Measurements from ENCODE around the gene MAP2K5.

MAP2K5 gene

DNA sequence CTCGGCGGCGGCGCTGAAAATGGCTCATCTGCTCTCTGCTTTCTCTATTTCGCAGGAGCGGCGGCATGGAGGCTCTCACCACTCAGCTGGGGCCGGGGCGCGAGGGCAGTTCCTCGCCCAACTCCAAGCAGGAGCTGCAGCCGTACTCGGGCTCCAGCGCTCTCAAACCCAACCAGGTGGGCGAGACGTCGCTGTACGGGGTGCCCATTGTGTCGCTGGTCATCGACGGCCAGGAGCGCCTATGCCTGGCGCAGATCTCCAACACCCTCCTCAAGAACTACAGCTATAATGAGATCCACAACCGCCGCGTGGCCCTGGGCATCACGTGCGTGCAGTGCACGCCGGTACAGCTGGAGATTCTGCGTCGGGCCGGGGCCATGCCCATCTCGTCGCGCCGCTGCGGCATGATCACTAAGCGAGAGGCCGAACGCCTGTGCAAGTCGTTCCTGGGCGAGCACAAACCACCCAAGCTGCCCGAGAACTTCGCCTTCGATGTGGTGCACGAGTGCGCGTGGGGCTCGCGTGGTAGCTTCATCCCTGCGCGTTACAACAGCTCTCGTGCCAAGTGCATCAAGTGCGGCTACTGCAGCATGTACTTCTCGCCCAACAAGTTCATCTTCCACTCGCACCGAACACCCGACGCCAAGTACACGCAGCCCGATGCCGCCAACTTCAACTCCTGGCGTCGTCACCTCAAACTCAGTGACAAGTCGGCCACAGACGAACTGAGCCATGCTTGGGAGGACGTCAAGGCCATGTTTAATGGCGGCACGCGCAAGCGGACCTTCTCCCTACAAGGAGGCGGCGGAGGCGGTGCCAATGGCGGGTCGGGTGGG lies 283.6 kb downstream of the MAP2K5 start:
- ChIA-PET CTCF (interaction anchor here (1.2 kb wide), 1 partner anchor 368 kb away, joined by 3 read pairs; no protein-coding TSS in a partner anchor), POLR2A (no interaction called here)
- no peak for DNase-seq (ENCODE audit: extremely low spot score)
- TF ChIP-seq, protein P1, sequence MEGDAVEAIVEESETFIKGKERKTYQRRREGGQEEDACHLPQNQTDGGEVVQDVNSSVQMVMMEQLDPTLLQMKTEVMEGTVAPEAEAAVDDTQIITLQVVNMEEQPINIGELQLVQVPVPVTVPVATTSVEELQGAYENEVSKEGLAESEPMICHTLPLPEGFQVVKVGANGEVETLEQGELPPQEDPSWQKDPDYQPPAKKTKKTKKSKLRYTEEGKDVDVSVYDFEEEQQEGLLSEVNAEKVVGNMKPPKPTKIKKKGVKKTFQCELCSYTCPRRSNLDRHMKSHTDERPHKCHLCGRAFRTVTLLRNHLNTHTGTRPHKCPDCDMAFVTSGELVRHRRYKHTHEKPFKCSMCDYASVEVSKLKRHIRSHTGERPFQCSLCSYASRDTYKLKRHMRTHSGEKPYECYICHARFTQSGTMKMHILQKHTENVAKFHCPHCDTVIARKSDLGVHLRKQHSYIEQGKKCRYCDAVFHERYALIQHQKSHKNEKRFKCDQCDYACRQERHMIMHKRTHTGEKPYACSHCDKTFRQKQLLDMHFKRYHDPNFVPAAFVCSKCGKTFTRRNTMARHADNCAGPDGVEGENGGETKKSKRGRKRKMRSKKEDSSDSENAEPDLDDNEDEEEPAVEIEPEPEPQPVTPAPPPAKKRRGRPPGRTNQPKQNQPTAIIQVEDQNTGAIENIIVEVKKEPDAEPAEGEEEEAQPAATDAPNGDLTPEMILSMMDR (IDR thresholded peaks at IDR 0.05; ENCODE audit: control extremely low read depth, extremely low read depth, low read depth, missing control alignments) = no peak

DNA sequence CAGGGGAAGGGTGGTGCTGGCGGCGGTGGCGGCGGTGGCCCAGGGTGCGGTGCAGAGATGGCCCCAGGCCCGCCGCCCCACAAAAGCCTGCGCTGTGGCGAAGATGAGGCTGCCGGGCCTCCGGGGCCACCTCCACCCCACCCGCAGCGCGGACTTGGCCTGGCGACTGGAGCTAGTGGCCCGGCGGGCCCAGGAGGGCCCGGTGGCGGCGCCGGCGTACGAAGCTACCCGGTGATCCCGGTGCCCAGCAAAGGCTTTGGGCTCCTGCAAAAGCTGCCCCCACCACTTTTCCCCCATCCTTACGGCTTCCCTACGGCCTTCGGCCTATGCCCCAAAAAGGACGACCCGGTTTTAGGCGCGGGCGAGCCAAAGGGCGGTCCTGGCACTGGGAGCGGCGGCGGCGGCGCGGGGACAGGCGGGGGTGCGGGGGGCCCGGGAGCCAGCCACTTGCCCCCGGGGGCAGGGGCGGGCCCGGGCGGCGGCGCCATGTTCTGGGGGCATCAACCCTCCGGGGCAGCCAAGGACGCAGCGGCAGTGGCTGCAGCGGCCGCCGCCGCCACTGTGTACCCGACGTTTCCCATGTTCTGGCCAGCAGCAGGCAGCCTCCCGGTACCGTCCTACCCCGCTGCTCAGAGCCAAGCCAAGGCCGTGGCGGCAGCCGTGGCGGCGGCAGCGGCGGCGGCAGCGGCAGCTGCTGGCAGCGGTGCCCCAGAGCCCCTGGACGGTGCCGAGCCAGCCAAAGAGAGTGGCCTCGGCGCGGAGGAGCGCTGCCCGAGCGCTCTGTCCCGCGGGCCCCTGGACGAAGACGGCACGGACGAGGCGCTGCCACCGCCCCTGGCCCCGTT lies 284.4 kb downstream of the MAP2K5 start:
- TF ChIP-seq, protein P1 (IDR thresholded peaks at IDR 0.05; ENCODE audit: control extremely low read depth, extremely low read depth, low read depth, missing control alignments) = no peak
- POLR2A ChIA-PET = no interaction called here
- CTCF ChIA-PET = interaction anchor here (1.2 kb wide), 1 partner anchor 369 kb away, joined by 3 read pairs; no protein-coding TSS in a partner anchor
- DNase-seq (ENCODE audit: extremely low spot score) = no peak

DNA sequence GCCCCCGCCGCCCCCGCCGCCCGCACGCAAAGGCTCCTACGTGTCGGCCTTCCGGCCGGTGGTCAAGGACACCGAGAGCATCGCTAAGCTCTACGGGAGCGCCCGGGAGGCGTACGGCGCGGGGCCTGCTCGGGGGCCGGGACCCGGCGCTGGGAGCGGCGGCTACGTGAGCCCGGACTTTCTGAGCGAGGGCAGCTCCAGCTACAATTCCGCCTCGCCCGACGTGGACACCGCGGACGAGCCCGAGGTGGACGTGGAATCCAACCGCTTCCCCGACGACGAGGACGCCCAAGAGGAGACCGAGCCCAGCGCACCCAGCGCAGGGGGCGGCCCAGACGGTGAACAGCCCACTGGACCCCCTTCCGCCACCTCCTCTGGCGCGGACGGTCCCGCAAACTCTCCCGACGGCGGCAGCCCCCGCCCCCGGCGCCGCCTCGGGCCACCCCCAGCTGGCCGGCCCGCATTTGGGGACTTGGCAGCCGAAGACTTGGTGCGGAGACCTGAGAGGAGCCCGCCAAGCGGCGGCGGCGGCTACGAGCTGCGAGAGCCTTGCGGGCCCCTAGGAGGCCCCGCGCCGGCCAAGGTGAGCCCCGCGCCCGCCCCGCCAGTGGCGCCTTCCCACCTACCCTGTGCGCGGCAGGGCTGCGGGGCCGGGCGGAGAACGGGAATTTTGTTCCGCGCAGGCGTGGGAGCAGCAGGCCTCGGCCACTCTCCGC lies 285.2 kb downstream of the MAP2K5 start:
- DNase-seq (ENCODE audit: extremely low spot score) = no peak
- TF ChIP-seq, protein P1 (IDR thresholded peaks at IDR 0.05; ENCODE audit: control extremely low read depth, extremely low read depth, low read depth, missing control alignments) = no peak
- CTCF ChIA-PET = no interaction called here
- POLR2A ChIA-PET = no interaction called here

DNA sequence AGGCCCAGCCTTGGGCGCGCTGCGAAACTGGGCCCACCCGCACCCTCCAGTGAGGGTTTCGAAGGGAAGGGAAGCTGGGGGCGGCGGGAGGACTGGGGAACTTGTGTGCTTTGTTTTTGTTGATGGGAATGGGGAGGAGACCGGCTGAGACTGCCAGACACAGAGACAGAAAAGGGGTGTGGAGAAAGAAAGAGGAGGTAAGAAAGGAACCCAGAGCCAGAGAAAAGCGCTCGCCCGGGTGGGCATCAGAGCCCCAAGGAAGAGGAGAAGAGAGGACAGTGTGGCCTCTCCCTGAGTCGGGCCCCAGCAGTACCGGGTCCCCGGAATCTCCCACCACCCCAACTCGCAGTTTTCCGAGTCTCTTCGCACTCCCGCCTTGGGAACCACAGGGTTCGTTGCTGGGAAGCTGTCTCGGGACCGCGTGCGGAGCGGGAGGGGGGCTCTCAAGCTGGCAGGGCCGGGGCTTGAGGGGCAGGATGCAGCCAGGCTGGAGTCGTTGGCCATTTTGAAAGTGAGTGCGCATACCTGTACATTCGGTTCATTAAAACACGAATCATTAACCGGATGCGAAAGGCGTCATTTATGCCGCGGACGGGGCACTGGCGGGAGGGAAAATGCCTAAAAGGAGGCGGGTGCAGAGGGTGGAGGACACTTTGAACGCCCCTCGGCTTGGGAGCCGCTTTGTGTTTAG lies 285.9 kb downstream of the MAP2K5 start:
- ChIA-PET CTCF (no interaction called here), POLR2A (no interaction called here)
- TF ChIP-seq, protein P1 (IDR thresholded peaks at IDR 0.05; ENCODE audit: control extremely low read depth, extremely low read depth, low read depth, missing control alignments) = no peak
- no peak for DNase-seq (ENCODE audit: extremely low spot score)

DNA sequence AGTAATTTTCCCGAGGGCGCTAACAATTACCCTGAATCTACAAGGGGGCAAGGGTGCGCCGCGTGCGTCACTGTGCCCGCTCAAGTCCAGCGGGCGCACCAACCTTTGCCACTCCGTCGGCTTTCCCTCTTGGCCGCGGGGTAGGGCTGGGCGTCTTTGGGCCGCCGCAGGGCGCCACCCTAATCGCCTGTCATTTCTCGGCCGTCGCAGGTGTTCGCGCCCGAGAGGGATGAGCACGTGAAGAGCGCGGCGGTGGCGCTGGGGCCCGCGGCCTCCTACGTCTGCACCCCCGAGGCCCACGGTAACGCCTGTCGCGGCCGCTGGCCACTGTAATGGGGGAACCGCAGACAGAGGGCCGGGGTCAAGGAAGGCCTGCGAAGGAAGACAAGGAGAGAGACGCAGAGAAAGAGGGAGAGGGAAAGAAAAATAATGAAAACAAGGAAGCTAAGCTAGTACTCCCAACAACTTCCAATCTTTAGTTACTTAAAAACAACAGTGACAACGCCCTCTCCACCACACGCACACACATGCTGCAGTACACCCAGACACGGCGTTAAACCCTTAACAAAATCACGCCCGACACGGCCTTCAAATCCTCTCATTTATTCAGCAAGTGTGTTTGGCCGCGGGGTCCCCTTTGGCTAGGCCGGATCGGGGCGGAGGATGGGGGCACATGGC lies 286.6 kb downstream of the MAP2K5 start:
- CTCF ChIA-PET = interaction anchor here (1.0 kb wide), 1 partner anchor 883 kb away, joined by 3 read pairs; no protein-coding TSS in a partner anchor

More for the DNA sequence above, 286.6 kb downstream of the MAP2K5 start:
- no peak for DNase-seq (ENCODE audit: extremely low spot score)
- TF ChIP-seq, protein P1 (IDR thresholded peaks at IDR 0.05; ENCODE audit: control extremely low read depth, extremely low read depth, low read depth, missing control alignments) = no peak
- POLR2A ChIA-PET = no interaction called here
